NCI-H82 treated with DMSO at 0.1 percent for 48 hours (cell line): ENCODE measurements around the gene PDE11A.

ENCODE experiments used
- DNase-seq: peaks from one replicate; lab custom pipeline; 2025; ENCODE audit not compliant: unreplicated experiment; lab: John Stamatoyannopoulos, UW

Gene PDE11A

DNA sequence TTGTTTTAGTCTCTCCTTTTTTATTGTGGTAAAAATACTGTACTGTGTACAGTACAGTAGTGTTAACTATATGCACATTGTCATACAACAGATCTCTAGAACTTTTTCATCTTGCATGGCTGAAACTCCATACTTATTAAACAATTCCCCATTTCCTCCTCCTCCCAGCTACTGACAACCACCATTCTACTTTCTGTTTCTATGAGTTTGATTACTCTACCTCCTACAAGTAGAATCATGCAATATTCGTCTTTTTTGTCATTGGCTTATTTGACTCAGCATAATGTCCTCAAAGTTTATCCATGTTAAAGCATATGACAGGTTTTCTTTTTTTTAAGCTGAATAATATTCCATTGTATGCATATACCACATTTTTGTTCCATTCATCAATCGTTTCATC is 341.8 kb downstream of the PDE11A start:
- DNase-seq: no peak

DNA sequence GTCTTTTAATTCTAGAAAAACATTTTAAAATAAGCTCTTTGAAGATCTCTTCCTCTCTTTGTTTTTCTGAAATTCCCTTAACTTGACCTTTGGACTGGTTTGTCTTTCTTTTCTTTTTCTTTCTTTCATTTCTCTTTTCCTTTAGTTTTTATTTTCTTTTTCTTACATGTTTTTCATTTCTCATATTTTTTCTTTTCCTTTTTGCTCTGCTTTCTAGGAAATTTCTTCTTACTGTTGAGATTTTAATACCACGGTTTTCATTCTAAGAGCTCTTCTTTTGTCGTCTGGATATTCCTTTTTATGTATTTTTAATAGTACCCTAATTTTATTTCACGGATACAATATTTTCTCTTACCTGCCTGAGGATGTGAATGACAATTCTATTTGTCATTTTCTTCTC is 342.2 kb downstream of the PDE11A start:
- no peak for DNase-seq

DNA sequence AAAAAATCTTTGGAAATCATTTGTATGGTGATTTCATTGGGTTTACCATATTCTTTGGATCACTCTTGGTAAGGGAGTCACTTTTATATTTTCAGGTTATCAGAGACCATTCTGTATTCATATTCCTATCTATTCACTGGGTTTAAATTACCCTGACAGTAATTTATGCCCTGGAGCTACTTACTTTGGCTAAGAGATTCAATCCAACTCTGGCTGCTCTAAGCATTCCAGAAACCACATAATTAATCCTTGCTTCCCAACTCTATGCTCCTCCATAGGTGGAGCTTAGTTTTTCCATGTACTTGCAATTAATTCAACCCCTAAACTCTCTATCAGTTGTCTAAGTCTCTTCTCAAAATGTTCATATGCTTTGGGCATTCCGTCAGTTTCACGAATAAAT is 343.7 kb downstream of the PDE11A start:
- DNase-seq: no peak

DNA sequence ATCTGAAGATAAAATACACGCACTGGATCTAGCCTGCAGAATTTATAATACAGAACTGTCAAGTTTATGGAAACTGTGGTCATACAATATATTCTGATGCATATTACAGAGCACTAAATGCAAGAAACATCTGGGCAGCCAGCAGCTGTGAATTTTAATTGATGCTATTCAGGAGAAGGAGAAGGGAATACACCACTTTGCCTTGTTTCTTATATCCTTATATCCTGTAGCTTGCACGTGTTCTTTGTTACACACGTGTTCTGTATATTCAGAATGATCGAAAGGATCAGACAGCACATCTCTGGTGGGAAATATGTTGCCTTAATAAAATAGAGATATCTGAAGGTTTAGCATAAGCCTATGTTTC is 344.2 kb downstream of the PDE11A start:
- DNase-seq: no peak

DNA sequence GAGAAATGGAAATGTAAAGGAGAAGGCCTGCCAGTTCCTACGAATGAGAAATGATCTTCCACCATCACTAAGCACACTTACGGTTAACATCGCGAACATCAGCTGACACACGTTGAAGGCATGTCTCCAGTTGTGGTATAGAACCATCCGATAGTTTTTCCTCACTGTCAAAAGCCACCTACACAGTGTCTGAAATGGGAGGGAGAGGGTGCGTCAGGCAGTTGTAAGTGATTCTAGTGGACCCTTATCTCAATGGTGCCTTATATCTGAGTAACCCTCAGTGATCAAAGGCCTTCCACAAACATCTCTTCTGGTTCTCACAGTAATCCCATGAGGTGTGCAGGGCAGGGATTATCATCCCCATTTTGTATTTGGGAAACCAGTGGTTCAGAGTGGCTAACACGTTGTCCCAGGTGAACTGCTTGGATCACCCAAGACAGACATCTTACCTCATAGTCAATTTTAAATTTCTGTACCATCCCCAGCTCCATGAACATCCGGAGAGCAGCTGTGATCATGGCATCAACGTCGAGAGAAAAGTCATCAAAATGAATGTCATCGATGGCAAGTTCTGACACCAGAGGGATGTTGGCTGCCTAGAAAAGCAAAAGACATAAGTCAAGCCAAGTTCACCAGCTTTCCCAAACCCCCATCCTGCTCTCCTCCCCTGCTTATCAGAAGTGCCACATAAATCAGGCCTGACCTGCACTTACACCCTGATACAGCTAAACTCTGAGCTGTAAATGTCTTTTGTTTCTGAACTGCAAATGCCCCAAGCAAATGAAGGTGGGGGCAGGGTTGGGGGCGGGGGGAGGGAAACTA is 344.8 kb downstream of the PDE11A start:
- DNase-seq: no peak

DNA sequence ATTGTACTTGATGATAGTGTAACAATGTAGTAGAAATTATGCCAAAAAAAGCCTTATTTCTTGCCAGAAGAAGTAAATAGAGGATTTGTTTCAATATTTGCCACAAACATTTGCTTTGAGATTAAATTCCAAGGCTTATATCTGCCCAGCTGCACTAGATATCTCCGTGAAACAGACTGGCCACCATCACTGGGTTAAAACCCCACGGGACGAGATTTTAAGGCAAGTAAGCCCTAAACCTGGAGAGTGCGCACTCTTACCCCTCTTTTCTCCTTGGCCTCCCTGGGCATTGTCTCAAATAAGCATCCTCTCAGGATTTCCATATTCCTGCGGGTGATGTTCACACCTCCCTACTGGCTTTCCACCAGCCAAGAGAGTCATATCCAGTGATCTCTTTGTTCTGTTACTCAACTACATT is 345.6 kb downstream of the PDE11A start:
- no peak for DNase-seq

DNA sequence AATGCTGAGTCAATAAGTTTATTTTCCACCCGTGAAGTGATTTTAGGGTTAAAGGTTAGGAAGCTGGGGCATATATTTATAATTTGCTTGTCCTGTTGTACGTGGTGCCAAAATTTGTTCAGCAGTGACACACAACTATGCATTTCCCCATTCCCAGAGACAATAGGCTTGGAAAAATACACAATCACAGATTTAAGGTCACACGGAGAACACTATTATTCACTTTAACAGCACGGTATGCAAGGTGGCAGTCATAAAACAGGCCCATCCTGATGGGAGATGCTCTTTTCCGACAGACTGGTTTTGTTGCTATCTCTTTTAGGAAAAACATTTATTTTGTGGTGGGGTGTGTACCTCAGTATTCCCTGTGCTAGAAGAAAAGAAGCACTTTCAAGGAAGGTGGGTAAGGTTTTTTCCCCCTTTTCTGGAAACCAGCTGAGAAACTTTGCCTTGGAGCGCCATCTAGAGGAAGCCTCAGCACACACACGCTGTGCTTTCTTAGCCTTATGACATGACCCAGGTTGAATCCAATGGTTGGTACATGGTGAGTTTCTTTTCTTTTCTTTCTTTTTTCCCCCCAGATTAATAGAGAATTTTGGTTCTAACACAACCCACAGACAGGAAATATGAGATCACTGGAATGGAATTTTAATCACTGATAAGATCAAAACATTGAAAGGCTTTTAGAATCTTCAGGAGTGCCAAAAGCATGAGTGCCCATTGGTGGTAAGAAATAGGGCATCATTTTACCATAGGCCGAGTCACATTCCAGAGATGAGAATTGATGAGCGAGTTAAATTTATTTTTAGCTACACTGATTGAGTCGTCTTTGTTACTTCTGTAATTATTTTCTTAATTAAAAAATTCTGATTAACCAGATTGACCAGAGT is 347.9 kb downstream of the PDE11A start:
- DNase-seq: peak; percentile 29

DNA sequence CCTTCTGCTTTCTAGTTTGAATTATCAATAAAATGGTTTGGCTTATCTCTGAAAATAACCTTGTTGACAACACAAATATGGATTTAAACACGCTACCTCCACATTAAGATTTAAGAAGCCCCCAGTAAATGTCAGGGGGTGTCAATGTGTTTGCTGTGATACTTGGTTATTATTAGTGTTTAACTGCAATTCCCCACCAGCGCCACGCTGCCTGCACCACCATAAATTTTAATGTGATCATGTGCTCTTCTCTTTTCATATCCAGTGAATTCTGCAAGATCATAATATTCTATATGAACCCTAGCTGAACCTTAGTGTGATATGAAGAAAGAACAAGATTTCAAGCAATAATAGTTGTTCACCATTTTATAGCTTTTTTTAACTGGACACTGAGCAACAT is 349.3 kb downstream of the PDE11A start:
- no peak for DNase-seq

DNA sequence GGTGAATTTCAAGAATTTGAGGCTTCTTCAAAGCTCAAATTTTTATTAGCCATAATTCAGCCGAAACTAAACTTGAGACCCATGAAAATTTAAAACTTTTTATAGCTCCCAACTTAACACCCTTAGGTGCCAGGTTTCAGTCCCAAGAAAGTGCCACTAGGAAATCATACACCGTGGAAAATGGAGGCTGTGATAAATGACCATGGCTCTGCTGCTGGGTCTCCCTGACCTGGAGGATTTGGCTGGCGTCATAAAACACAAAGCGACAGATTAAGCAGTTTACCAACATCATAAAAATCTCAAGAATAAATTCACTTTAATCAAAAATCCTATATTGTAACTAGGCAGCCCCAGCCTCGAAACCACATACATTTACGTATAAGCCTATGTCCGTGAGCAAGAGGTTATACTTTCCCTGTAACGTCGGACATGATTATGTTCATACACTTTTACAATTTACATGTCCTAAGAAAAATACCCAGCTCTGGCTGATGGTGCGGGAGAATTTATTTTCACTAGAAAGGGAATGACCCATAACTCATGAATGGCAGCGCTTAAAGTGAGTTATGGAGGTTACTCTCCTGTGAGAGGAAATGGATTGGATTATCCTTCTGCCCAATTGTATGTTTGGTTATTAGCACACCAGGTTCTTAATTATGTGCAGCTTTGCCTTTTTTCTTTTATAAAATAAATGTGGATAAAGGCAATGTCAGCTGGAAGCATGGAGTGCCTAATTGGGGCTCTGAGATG is 350.6 kb downstream of the PDE11A start:
- DNase-seq: no peak

DNA sequence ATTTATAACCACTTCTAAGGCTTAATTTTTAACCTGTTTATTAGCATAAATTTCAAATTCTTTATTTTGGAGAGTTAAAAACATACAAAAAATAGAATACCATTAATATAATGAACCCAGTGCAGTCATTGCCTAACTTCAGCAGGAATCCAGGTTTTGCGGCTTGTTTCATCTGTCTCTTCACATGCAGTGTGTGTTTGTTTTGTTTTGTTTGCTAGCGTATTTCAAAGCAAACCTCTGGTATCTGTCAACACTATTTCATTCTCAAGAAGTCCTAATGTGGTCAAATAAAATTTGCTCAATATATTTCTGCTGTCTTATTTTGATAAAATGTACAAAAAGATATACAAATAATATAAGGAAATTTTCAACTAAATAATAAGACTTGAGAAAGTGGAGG is 351.5 kb downstream of the PDE11A start:
- DNase-seq: no peak

DNA sequence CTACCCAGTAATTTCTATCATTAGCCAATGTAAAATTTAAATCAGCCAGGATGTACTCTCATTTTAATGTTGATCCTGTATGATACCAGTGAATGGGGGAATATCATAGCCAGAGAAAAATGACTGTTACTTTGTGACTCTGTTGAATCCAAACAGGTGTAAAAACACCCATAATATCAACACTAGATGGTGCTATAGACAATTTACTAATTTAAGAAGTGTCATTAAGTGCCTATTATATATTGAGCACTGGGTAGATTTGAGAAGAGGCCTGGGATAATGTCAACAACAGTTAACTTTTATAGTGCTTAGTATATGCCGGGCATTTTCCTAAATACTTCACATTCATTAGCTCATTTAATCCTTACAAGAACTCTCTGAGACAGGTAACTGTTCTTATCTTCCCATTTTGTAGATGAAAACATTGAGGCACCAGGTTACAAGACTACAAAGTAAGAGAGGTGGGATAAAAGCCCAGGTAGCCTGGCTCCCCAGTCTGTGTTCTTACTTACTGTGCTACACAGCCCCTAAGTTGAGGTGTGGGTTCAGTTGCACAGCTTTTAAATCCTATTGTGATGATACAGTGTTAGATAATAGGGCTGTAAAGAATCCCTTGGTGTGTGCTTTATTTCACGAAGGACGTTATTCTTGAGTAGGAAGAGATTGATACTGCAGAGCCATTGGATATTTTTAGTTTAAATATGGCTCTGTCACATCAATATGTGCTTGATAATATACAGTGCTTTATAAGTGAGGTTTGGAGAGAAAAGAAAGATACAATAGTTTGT is 354.6 kb downstream of the PDE11A start:
- no peak for DNase-seq

DNA sequence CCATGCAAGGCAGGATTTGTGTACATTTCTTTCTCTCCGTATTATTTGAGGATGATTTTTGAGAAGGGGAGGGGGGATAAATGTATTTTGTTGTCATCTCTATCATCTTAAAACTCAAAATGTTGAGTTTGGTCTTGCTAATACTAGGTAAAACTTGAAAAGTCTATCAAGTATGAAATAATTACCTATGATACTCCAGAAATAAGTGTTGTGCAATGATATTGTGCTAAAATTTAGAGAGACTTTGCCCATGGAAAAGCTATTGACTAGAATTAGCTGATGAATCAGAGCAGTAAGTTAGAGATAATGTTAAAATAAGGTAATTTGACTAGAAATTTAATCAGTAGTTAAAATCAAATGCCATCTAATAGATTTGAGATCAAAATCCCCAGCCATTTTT is 356.1 kb downstream of the PDE11A start:
- DNase-seq: no peak

DNA sequence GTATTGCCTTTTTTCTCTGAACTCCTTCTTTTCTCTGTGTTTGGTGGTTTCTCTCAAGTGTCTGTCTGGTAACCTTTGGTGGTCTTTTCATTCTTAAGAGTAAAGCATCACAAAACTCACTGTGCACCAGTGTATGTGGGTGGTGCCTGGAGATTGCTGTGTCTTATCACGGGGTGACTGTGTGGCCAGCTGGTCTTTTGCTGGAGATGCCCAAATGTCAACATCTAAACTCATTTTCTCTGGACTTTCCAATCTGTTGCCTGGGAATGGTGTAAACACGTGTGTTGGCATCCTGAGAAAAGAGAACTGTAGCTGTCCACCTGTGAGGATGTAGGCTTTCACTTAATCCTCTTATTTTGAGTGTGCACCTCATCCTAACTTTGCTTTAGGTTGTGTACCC is 356.8 kb downstream of the PDE11A start:
- DNase-seq: no peak

DNA sequence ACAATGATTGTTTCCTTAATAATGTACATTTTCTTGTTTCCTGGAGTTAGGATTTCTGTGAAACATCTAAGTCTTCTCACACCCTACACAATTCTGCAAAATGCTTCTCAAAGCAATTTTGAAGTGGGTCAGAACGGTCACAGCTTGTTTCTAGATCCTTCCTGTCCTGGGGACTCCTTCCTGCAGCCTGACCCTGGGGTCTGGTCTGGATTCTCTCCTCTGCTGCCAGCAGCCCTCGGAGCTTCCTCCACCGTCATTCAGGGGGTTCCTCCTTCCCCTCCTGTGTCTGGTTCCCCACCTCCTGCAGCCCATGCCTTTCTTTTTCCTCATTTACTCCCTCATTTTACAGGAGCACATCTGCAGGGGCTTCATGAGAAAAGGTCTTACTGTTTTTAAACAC is 357.9 kb downstream of the PDE11A start:
- DNase-seq: no peak

DNA sequence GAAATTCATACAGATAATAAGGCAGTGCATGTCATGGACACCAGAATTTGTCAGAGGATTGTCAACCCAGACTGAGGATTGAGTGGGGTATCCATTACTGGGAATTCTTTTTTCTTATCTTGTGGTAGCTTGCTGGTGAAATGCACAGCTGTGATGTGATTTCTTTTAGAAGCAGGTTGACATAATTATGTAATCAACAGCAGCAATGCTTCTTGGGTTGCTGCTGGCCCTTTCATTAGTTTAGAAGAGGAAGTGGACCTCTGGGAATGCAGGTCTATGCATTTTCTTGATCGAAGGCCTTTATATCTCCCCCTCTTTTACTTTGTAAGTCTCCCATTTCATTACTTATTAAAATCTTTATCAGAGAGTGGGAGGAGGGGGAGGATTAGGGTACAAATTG is 360.1 kb downstream of the PDE11A start:
- no peak for DNase-seq

DNA sequence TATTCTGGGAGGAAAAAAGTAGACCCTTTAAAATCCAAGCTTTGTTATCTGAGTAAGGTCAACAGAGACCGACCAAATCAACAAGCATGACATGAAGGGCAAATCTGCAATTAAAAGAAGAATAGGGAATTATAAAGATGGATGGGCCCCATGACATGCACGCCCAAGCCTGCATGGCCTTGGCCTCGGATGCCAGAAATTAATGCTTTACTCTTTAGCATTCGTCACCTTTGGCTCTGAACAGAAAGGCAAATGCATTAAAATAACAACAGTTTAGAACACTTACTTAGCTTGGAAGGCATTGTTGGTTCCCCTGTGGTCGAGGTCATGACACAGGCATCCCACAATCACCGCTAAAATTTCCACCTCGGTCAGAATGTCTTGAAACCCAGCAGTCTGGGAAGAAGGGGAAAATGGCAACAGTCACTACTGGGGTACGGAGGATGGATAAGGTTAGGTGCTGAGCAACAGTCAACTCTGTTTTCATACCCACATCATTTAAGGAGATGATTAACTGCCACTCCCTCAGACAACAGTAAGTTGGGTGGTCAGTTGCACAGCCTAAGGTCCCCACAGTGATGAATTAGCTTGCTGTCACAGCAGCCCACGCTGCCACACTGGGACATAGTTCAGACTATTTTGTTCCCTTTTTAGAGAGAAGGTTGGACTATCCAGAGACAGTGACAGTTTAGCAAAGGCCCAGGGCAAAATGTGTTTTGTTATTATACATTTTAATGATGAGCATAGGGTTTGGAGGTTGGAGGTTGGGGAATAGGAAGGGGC is 360.9 kb downstream of the PDE11A start:
- no peak for DNase-seq

DNA sequence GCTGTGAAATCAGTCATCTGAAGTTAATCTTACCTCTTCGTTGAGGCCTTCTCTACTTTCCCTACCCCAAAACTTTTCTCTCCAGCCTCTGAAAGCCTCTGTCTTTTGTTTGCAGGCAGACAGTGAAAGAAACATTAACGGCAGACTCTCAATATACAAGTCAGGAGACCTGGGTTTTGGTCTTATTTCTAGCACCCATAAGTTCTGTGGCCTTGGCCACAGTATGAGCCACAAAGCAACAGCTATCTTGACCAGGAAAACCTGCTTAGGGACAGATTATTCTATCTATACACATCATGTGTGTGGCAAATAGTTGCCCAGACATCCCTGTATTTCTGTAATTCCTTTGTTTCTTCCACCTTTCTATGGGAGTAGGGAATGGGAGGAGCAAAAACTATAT is 361.7 kb downstream of the PDE11A start:
- no peak for DNase-seq

DNA sequence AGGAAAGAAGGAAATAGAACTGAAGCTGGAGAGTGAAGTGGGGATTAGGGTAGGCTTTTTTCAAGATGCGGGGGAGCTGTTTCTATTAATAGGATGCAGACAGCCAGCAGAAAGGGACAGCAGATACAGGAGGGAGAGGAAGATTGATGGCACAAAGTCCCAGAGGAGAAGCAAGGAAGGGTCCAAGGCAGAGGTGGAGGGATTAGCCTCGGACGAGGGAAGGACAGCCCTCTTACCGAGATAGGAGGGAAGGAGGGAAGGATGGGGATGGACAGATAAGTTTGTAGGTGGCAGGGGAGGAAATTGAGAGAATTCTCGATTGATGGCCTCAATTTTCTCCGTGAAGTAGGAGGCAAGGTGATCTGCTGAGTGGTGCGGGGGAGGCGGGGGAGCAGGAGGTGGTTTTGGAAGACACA is 362.6 kb downstream of the PDE11A start:
- DNase-seq: no peak

DNA sequence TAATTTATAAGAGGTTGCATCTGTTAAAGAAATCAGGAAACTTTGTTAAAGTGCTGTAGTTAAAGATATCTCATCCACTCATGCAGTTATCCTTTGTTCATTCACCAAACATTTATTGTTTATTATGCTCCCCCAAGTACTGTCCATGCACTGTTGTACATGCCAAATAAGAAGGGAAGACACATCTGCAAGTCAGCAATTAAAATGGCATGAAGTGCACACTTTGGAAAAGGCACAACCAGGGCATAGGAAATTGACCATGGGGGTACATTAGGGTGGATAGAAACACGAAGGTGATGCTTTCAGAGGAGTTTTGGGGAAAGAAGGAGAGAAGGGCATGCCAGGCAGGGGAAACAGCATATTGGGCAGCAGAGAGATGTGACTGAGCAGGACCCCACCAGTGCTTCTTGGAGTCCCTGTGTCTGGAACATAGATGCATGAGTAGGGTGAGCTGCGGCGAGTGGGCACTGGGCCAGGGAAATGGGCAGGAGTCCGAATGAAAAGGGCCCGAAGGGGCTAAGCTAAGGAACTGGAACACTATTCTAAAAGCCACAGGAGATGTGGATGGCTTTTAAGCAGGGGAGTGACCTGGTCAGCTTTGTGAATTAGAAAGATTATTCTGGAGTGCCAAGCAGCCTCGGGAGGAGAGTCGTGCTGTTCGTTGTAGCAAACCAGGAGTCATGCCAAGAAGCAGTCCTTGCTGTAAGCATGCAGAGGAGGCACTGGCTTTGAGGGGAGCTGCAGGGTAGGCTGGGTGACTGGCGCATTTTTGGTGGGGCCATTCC is 363.7 kb downstream of the PDE11A start:
- no peak for DNase-seq
